ENCODE data around the gene WDR93.

Gene WDR93

DNA sequence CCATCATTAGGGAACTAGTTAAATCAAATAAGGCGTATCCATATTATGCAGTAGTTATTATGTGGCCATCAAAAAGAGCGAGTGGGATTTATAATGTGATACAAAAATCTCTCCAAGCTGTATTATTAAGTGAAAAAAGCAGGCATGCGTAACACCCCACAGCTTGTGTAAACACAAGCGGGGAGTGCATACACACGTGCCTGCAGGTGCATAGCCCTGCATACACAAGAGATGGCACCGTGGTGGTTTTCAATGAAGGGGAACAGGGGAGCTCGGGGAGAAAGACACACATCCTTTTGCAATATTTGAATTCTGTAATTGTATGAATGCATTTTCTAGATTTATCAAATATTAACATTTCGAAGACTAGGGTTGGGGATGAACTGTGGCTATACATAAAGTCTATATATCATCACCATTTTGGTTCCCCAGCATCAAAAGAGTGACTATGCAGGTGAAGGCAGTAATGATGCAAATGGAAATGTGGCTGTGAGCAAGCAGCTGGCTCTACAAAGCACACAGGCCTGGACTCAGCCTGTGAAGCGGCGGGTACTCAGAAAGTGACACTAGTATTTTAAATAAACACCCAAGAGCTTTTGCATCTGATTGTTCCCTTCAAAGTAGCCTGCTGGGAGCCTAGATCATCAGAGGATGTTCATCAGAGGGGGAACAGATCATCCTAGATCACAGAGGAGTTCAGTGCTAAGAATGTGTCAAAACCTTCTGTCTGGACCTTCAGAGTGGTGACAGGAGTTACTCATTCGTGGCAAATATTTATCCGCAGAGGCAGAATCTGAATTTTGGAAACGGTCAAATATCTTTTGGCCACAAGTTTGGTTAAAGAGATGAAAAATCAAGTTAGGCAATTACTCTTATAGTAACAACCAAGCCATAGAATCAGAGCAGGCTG lies 25.9 kb upstream of the WDR93 start:
- Histone ChIP-seq H3K36me3 (ENCODE audit: insufficient read depth, low read length) (peaks cover 6% of the 10 kb centered on the region; the same call in 1 of the 2 replicates), H2AFZ (ENCODE audit: low read length, unreplicated experiment) (no peak overlapping the region), H3K79me2 (ENCODE audit: control insufficient read depth, insufficient read depth, low read length, unreplicated experiment) (no peaks in the 10 kb centered on the region), H3K4me3 (ENCODE audit: low read depth, low read length) (no peak overlapping the region), H3K27me3 (ENCODE audit: insufficient read depth, low read length) (no peaks in the 10 kb centered on the region), H3K27ac (ENCODE audit: low read depth, low read length) (peak overlapping the region; percentile 14; the same call in 1 of the 2 replicates), H3K4me1 (ENCODE audit: control insufficient read depth, insufficient read depth, low read length, unreplicated experiment) (peaks cover 26% of the 10 kb centered on the region)

DNA sequence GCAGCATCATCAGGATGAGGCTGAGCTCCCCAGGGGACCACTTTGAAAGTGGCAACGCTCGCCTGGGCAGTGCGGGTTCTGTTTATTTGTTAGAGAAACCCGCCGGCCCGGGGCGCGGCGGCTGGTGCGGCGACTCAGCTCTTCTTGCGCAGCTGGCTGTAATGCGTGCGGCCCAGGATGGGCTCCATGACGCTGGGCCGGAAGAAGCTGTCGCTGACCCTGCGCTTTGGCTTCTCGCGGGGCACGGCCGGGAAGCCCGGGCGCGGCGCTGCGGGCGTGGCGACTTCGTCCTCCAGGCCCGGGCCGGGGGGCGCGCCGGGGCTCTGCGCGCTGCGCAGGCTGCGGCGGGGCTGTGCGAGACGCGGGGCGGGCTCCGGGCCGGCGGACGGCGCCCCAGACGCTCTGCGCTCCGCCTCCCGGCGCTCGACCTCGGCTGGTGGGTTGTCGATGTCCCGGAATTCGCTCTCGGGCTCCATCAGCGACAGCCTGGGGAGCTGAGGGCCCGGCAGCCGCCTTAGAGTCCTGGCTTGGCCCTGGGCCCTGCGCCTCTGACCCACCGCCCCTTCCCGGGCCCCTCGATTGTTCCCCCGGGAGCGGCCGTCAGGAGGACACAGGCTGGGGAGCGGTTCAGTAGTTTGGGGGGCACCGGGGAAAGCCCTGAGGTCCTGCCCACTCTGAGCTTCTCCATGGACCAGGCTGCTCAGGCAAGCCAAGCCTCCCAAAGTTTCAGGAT lies 25.0 kb upstream of the WDR93 start:
- Histone ChIP-seq H3K27ac (ENCODE audit: low read depth, low read length) (no peak overlapping the region), H3K4me3 (ENCODE audit: low read depth, low read length) (peak overlapping the region; percentile 70), H3K79me2 (ENCODE audit: control insufficient read depth, insufficient read depth, low read length, unreplicated experiment) (no peaks in the 10 kb centered on the region), H3K27me3 (ENCODE audit: insufficient read depth, low read length) (no peaks in the 10 kb centered on the region), H3K36me3 (ENCODE audit: insufficient read depth, low read length) (no peaks in the 10 kb centered on the region), H2AFZ (ENCODE audit: low read length, unreplicated experiment) (peak overlapping the region; percentile 94), H3K4me1 (ENCODE audit: control insufficient read depth, insufficient read depth, low read length, unreplicated experiment) (peaks cover 26% of the 10 kb centered on the region)

DNA sequence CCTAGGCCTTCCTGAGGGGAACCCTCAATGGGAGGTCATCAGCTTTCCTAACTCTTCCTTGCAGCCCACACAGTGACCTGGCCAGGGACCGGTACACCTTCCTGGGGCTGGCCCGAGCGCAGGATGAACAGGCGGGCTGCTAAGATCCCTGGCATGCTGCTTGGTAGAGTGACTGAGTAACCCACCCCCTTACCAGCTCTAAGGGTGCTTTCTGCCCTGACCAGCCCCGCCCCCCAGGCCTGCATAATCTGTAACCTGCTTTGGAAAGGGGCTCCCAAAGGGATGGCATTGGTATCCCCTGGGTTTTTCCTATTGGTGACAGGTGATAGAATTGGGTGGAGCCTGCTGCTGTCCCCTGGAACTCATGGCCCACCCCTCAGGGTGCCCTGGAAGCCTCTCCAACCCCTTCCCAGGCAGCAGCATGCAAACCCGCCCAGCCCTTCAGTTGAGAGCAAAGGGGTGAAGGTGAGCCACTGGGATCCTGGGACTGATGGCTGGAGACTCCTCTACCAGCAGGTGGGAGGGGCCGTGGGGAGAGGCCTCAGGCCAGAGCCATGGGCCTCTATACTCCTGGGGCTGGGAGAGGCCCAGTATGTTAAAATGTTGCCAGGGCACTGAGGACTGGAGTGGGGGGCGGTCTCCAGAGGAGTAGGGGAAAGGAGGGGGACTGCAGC lies 24.3 kb upstream of the WDR93 start:
- Histone ChIP-seq H3K36me3 (ENCODE audit: insufficient read depth, low read length) (no peaks in the 10 kb centered on the region), H3K27me3 (ENCODE audit: insufficient read depth, low read length) (no peaks in the 10 kb centered on the region), H3K4me3 (ENCODE audit: low read depth, low read length) (peak overlapping the region; percentile 70; the same call in 1 of the 2 replicates), H3K79me2 (ENCODE audit: control insufficient read depth, insufficient read depth, low read length, unreplicated experiment) (no peaks in the 10 kb centered on the region), H3K27ac (ENCODE audit: low read depth, low read length) (no peak overlapping the region), H2AFZ (ENCODE audit: low read length, unreplicated experiment) (peak overlapping the region; percentile 94), H3K4me1 (ENCODE audit: control insufficient read depth, insufficient read depth, low read length, unreplicated experiment) (peaks cover 26% of the 10 kb centered on the region)

DNA sequence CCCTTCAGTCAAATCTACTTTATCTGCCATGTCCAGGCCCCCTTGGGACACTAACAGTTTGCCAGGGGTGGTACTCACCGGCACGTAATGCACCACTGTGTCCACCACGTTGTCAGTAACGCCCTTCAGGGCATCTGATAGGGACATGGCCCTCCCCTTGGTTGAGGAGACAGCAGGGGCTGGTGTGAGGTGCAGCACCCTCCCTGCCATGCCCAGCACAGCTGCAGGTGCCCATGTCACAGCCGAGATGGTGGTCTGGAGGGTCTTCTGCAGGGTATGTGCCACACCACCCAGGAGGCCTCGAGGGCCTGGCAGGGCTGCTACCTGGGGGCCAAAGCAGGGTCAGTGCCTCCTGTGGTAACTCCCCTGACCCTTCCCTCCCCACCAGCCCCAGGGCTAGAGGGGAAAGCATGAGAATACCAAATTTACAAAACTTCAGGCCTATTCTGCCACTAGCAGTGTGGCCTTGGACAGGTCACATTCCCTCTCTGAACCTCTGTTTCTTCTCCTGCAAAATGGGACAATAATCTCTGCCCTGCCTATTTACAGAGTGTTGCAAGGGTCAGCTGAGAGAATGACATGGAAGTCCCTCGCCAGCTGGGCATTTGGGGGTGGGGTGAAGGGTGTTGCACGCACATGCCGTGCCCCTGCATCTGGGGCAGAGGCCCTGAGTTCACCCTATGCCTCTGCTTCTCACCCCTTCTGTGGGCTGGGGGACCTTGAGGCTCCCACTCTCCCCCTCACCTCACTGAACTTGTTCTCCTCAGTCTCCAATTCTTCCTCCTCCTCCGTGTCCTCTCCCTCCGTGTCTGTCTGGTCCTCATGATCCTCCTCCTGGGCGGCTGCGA lies 23.5 kb upstream of the WDR93 start:
- Histone ChIP-seq H3K4me1 (ENCODE audit: control insufficient read depth, insufficient read depth, low read length, unreplicated experiment) (peaks cover 24% of the 10 kb centered on the region), H2AFZ (ENCODE audit: low read length, unreplicated experiment) (no peak overlapping the region), H3K79me2 (ENCODE audit: control insufficient read depth, insufficient read depth, low read length, unreplicated experiment) (no peaks in the 10 kb centered on the region), H3K27me3 (ENCODE audit: insufficient read depth, low read length) (no peaks in the 10 kb centered on the region), H3K36me3 (ENCODE audit: insufficient read depth, low read length) (no peaks in the 10 kb centered on the region), H3K4me3 (ENCODE audit: low read depth, low read length) (no peak overlapping the region), H3K27ac (ENCODE audit: low read depth, low read length) (no peak overlapping the region)

DNA sequence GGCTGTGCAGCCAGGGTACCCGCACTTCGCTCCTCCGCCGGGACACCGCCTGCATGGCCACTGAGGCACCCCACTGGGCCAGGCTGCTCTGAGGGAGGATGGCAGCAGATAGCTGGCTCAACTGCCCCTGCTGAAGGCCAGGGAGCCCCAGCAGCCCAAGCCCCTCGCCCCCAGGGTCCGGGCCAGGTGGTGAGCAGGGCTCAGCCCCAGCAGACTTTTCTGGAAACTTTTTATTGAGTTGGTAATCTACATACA lies 23.0 kb upstream of the WDR93 start:
- no peak overlapping the region for H3K27ac ChIP-seq (ENCODE audit: low read depth, low read length)
- no peaks in the 10 kb centered on the region for H3K79me2 ChIP-seq (ENCODE audit: control insufficient read depth, insufficient read depth, low read length, unreplicated experiment)
- no peak overlapping the region for H3K4me3 ChIP-seq (ENCODE audit: low read depth, low read length)
- no peak overlapping the region for H2AFZ ChIP-seq (ENCODE audit: low read length, unreplicated experiment)
- H3K4me1 ChIP-seq (ENCODE audit: control insufficient read depth, insufficient read depth, low read length, unreplicated experiment) = peaks cover 18% of the 10 kb centered on the region
- no peaks in the 10 kb centered on the region for H3K27me3 ChIP-seq (ENCODE audit: insufficient read depth, low read length)
- no peaks in the 10 kb centered on the region for H3K36me3 ChIP-seq (ENCODE audit: insufficient read depth, low read length)

DNA sequence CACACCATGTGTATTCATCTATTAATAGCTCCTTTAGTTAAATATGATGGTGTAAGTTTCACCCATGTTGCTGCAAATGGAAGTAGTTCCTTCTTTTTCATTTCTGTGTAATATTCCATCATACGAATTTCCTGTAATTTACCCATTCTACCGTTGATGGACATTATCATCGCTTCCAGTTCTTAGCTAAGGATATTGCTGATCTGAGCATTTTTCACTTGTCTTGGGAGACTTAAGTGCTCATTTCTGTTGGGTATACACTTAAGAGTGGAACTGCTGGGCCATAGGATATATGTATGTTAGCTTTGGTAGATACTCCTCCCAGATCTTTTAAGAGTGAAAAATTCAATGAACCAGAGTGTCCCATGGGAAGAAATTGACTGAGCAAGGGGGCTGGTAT lies 22.4 kb upstream of the WDR93 start:
- H3K4me1 ChIP-seq (ENCODE audit: control insufficient read depth, insufficient read depth, low read length, unreplicated experiment) = peaks cover 13% of the 10 kb centered on the region
- H3K4me3 ChIP-seq (ENCODE audit: low read depth, low read length) = no peak overlapping the region
- H3K79me2 ChIP-seq (ENCODE audit: control insufficient read depth, insufficient read depth, low read length, unreplicated experiment) = no peaks in the 10 kb centered on the region
- H3K27me3 ChIP-seq (ENCODE audit: insufficient read depth, low read length) = no peaks in the 10 kb centered on the region
- no peak overlapping the region for H3K27ac ChIP-seq (ENCODE audit: low read depth, low read length)
- no peak overlapping the region for H2AFZ ChIP-seq (ENCODE audit: low read length, unreplicated experiment)
- H3K36me3 ChIP-seq (ENCODE audit: insufficient read depth, low read length) = no peaks in the 10 kb centered on the region

DNA sequence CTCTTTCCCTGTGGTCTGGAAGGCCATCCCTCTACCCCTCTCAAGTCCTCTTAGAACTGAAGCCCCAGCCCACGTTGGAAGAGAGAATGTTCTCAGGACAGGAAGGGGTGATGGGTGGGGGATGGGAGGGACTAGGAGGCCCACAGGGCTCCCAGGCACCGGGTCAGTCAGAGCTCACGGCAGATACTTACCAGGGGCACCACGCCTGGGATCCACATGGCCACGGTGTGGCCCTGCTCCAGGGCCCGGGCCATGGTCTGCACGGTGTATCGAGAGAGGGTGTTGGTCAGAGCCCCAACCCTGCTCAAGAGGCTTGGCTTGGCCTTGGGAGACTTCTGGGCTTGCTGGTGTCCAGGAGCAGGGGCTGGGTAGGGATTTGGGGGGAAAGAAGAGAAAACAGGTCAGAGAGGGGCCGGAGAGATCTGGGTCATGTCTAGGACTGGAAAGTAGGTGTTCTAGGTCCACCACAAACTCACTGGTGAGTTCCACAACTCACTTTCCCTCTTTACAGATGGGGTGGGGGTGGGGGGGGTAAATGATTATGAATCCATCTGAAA lies 21.2 kb upstream of the WDR93 start:
- Histone ChIP-seq H3K79me2 (ENCODE audit: control insufficient read depth, insufficient read depth, low read length, unreplicated experiment) (no peaks in the 10 kb centered on the region), H3K4me1 (ENCODE audit: control insufficient read depth, insufficient read depth, low read length, unreplicated experiment) (peaks cover 10% of the 10 kb centered on the region), H3K27me3 (ENCODE audit: insufficient read depth, low read length) (no peaks in the 10 kb centered on the region), H2AFZ (ENCODE audit: low read length, unreplicated experiment) (no peak overlapping the region), H3K4me3 (ENCODE audit: low read depth, low read length) (no peak overlapping the region), H3K36me3 (ENCODE audit: insufficient read depth, low read length) (no peaks in the 10 kb centered on the region), H3K27ac (ENCODE audit: low read depth, low read length) (no peak overlapping the region)

DNA sequence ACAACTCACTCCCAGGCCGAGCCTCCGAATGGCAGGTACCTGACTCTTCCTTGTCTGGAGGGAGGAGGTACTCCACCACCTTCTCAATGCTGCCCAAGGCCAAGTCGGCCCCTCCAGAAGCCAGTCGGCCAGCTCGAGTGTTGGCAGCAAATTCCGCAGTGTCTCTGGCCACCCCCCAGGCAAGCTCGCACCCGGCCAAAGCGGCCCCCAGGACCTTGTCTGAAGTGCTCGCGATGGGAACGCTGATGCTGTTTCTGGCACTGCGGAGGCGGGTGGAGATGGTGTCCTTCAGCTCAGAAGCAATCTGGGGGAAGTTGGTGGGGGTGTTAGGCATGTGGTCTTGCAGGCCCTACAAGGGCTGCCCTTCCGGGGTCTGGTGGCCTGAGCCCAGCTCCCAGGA lies 20.7 kb upstream of the WDR93 start:
- H3K27me3 ChIP-seq (ENCODE audit: insufficient read depth, low read length) = no peaks in the 10 kb centered on the region
- H3K4me1 ChIP-seq (ENCODE audit: control insufficient read depth, insufficient read depth, low read length, unreplicated experiment) = peaks cover 6% of the 10 kb centered on the region
- H2AFZ ChIP-seq (ENCODE audit: low read length, unreplicated experiment) = no peak overlapping the region
- H3K27ac ChIP-seq (ENCODE audit: low read depth, low read length) = no peak overlapping the region
- no peak overlapping the region for H3K4me3 ChIP-seq (ENCODE audit: low read depth, low read length)
- H3K79me2 ChIP-seq (ENCODE audit: control insufficient read depth, insufficient read depth, low read length, unreplicated experiment) = no peaks in the 10 kb centered on the region
- H3K36me3 ChIP-seq (ENCODE audit: insufficient read depth, low read length) = no peaks in the 10 kb centered on the region

DNA sequence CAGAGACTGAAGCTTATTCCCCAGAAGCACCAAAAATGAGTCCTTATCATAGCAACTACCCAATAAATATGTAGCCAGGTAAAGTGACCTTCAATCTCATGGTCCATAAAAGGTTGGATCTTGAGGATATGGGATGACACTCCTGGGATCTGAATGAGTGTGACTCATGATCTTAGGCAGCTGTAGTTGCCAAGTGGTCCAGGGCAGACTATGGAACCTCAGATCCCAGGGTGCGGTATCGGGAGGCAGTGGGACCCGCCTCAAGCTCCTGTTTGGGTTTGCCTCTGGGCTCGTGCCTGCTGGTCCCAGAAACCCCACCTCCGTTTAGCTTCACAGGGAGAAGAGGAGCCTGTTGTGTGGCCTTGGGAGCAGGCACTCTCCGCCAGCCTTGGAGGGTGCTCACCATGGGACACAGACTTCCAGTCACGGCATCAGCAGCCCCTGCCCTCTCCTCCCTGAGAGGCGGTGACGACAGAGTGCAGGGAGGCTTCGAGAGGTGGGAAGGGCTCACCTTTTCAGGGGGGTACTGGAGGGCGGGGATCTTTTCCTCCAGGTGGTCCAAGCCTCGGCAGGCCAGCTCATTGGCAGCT lies 19.5 kb upstream of the WDR93 start:
- peaks cover under 1% of the 10 kb centered on the region for H3K4me1 ChIP-seq (ENCODE audit: control insufficient read depth, insufficient read depth, low read length, unreplicated experiment)
- no peaks in the 10 kb centered on the region for H3K27me3 ChIP-seq (ENCODE audit: insufficient read depth, low read length)
- H2AFZ ChIP-seq (ENCODE audit: low read length, unreplicated experiment) = no peak overlapping the region
- H3K4me3 ChIP-seq (ENCODE audit: low read depth, low read length) = no peak overlapping the region
- no peaks in the 10 kb centered on the region for H3K79me2 ChIP-seq (ENCODE audit: control insufficient read depth, insufficient read depth, low read length, unreplicated experiment)
- no peak overlapping the region for H3K27ac ChIP-seq (ENCODE audit: low read depth, low read length)
- no peaks in the 10 kb centered on the region for H3K36me3 ChIP-seq (ENCODE audit: insufficient read depth, low read length)

DNA sequence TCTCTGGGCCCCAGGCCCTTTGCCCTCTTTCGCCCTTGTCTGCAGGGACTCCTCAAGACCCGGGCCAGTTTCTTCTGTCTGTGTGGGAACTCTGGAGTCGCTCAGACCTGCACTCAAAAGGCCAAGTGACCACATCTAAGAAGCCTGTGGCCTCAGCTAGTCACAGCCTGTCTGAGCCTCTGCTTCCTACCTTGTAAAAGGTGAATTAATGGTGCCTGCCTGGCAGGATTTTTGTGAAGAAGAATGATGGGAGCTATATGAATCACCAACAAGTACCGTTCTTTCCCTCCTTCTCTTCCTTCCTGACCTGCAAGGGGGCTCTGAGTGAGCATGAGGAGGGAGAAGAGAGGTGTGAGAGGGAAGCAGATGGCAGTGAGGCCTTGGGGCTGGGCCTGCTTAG lies 18.9 kb upstream of the WDR93 start:
- Histone ChIP-seq H2AFZ (ENCODE audit: low read length, unreplicated experiment) (no peak overlapping the region), H3K27me3 (ENCODE audit: insufficient read depth, low read length) (no peaks in the 10 kb centered on the region), H3K79me2 (ENCODE audit: control insufficient read depth, insufficient read depth, low read length, unreplicated experiment) (no peaks in the 10 kb centered on the region)

More for the DNA sequence above, 18.9 kb upstream of the WDR93 start:
- H3K4me3 ChIP-seq (ENCODE audit: low read depth, low read length) = no peak overlapping the region
- no peaks in the 10 kb centered on the region for H3K4me1 ChIP-seq (ENCODE audit: control insufficient read depth, insufficient read depth, low read length, unreplicated experiment)
- H3K36me3 ChIP-seq (ENCODE audit: insufficient read depth, low read length) = no peaks in the 10 kb centered on the region
- H3K27ac ChIP-seq (ENCODE audit: low read depth, low read length) = no peak overlapping the region
